Spleen (tissue), 11 donors: Measurements from ENCODE around the gene NFIB. TPM values are rescaled to one million over a fixed set of nuclear protein-coding genes. Genes with fewer than 3 reads are reported as not detected.

Experiments used
- DNase-seq: peaks from one replicate; pipeline ENCODE4 v3.0.0-alpha.2; 2020
- H3K27ac ChIP-seq, 8 donors: fragments of 200-600 bp; sonication (generic) in 7 of 8; 1 replicate in 4 of 8; 2 replicates in 4 of 8; pipeline versions ENCODE4 v1.5.0 to v1.8.0; 2016 to 2021; ENCODE audit warnings: inconsistent platforms in 4 of 8, mild to moderate bottlenecking in 4 of 8, moderate library complexity in 1 of 8
- H3K27me3 ChIP-seq, 7 donors: fragments of 200-600 bp; sonication (generic) in 6 of 7; replicated peaks in 1 of 7; 1 replicate in 4 of 7; 2 replicates in 3 of 7; pipeline versions ENCODE4 v1.5.0 to v1.8.0; 2016 to 2021; ENCODE audit warnings: inconsistent platforms in 3 of 7, mild to moderate bottlenecking in 1 of 7
- H3K36me3 ChIP-seq, 6 donors: fragments of 200-600 bp; sonication (generic) in 5 of 6; 1 replicate in 4 of 6; 2 replicates in 2 of 6; pipeline versions ENCODE4 v1.5.0 to v1.8.0; 2016 to 2021; ENCODE audit warnings: inconsistent platforms in 2 of 6
- H3K4me1 ChIP-seq, 6 donors: fragments of 200-600 bp; sonication (generic) in 5 of 6; 1 replicate in 3 of 6; 2 replicates in 3 of 6; pipeline versions ENCODE4 v1.5.0 to v1.8.0; 2016 to 2021; ENCODE audit warnings: inconsistent platforms in 3 of 6
- H3K4me3 ChIP-seq, 8 donors: fragments of 200-600 bp; sonication (generic) in 7 of 8; 1 replicate in 4 of 8; 2 replicates in 4 of 8; pipeline versions ENCODE4 v1.5.0 to v1.8.0; 2016 to 2021; ENCODE audit warnings: inconsistent platforms in 4 of 8, mild to moderate bottlenecking in 4 of 8, moderate library complexity in 2 of 8
- H3K9me3 ChIP-seq, 8 donors: fragments of 200-600 bp; sonication (generic) in 7 of 8; 1 replicate in 4 of 8; 2 replicates in 4 of 8; pipeline versions ENCODE4 v1.5.0 to v1.8.0; 2016 to 2021; ENCODE audit warnings: inconsistent platforms in 4 of 8
- POLR2A ChIP-seq, 3 donors: fragments of 450-650 bp; IDR thresholded peaks; one replicate each; pipeline ENCODE4 v1.5.1; 2017; ENCODE audit warnings: antibody characterized with exemption in 3 of 3, mild to moderate bottlenecking in 1 of 3
- POLR2AphosphoS5 ChIP-seq, 3 donors: sonication (generic); formaldehyde crosslinking; IDR thresholded peaks; one replicate each; pipeline ENCODE4 v1.5.1; 2017; ENCODE audit warnings: antibody characterized with exemption in 3 of 3
- WGBS, 5 donors: extraction: QIAGEN DNeasy Blood & Tissue Kit in 3 of 5; methylation state at CpG; one replicate each; pipeline versions ENCODE4 v1.1.5 to v1.1.7; 2013 to 2018; 5-methylcytosine and 5-hydroxymethylcytosine counted together
- intact Hi-C: fragments of 100-400 bp; cut with DNase I; formaldehyde crosslinking; loops from one replicate; pipeline ENCODE4 v1.15.0; 2023; ENCODE audit warnings: low total_unique reads
- polyA plus RNA-seq, 3 donors: library from polyadenylated mRNA; stranded (reverse); fragments of 200-250 nt; gene quantifications; one replicate each; pipeline ENCODE4 v1.2.1, GENCODE V29; 2013
- total RNA-seq, 7 donors: library from RNA; depleted of rRNA in 3 of 7; stranded (reverse); fragments of >200 nt in 3 of 7; fragmentation: NEBNext Ultra II Directional in 4 of 7; extraction: Animal tissue kit (Norgen Biotek cat#: 25700) in 4 of 7; gene quantifications; one replicate each; pipeline versions ENCODE4 v1.1.0 to v1.2.1, GENCODE V29; 2016 to 2021
- TF ChIP-seq, protein P1 (sequence below), 11 experiments: fragments of 200-600 bp in 7 of 11; fragments of 450-650 bp in 4 of 11; sonication (generic) in 4 of 11; IDR thresholded peaks in 8 of 11; conservative IDR thresholded peaks in 3 of 11; 1 replicate in 7 of 11; 2 replicates in 4 of 11; pipeline versions ENCODE4 v1.4.0 to v1.8.0; 2016 to 2021; ENCODE audit warnings: antibody characterized with exemption in 11 of 11, inconsistent platforms in 4 of 11, mild to moderate bottlenecking in 1 of 11
- donor health status: healthy with polysubstance abuse.
- donor health status: DM: no; HTN: no; CAD: no; lungs with moderate emphysema.
- donor health status: DM: no; HTN: no; CAD: no.
- donor health status: Bipolar disorder and iron deficiency.
- donor health status: healthy.
- donor health status: DM: no; HTN: no; CAD: no.
- donor health status: DM: yes; HTN: yes; CAD: no.

Gene NFIB
- total and polyA plus RNA-seq, 10 donors: 3.6 to 96.8 (median 48.4) TPM

DNA sequence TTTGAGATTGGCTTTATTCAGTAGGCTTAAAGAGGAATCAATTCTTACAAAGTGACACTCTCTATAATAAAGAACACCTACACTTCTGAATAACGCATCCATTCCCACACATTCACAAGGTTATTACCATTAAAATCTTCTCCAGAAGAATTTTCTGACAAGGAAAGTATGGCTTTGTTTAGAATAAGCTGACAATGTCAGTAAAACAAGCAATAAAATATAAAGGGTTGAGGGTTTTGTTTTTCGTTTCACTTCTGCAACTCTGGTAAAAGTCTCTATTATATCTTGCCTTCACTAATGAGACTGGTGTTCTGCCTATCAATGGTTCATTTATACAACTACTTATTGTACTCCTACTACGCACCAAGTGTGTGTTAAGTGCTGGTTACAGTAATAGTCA, 169.7 kb downstream of the NFIB start:
- TF ChIP-seq POLR2AphosphoS5 (IDR thresholded peaks at IDR 0.05) (no peak), POLR2A (IDR thresholded peaks at IDR 0.05) (no peak)
- TF ChIP-seq, protein P1, sequence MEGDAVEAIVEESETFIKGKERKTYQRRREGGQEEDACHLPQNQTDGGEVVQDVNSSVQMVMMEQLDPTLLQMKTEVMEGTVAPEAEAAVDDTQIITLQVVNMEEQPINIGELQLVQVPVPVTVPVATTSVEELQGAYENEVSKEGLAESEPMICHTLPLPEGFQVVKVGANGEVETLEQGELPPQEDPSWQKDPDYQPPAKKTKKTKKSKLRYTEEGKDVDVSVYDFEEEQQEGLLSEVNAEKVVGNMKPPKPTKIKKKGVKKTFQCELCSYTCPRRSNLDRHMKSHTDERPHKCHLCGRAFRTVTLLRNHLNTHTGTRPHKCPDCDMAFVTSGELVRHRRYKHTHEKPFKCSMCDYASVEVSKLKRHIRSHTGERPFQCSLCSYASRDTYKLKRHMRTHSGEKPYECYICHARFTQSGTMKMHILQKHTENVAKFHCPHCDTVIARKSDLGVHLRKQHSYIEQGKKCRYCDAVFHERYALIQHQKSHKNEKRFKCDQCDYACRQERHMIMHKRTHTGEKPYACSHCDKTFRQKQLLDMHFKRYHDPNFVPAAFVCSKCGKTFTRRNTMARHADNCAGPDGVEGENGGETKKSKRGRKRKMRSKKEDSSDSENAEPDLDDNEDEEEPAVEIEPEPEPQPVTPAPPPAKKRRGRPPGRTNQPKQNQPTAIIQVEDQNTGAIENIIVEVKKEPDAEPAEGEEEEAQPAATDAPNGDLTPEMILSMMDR (IDR thresholded peaks at IDR 0.05 in 8 of 11, conservative IDR thresholded peaks at IDR 0.05 in 3 of 11): no peak
- Histone ChIP-seq H3K4me1 (no peaks in the 10 kb centered on the region), H3K27ac (no peak overlapping the region), H3K27me3 (no peaks in the 10 kb centered on the region), H3K4me3 (no peak overlapping the region), H3K9me3 (no peaks in the 10 kb centered on the region), H3K36me3 (no peaks in the 10 kb centered on the region)
- WGBS, 5 donors: 65 to 81% (median 76%) methylated on average over 3 of the region's 3 CpGs
- intact Hi-C loops: no loop called here
- DNase-seq: no peak

DNA sequence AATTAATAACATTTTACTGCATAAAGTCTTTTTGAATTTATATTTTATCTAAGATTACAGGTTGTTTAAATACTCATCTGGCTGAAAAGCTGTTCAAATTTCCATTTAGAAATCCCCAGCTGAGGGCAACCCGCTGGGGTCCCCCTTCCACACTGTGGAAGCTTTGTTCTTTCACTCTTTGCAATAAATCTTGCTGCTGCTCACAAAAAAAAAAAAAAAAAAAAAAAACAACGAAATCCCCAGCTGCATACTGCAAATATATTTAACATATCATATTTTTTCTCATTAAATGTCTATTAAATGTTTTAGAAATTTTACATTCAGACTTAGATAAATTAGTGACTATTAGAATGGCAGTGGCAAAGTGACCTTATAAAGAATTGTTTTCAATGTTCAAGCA, 172.2 kb downstream of the NFIB start:
- Histone ChIP-seq H3K9me3 (no peaks in the 10 kb centered on the region), H3K4me1 (no peaks in the 10 kb centered on the region), H3K4me3 (no peak overlapping the region), H3K27me3 (no peaks in the 10 kb centered on the region), H3K27ac (no peak overlapping the region), H3K36me3 (no peaks in the 10 kb centered on the region)
- intact Hi-C loops: no loop called here
- WGBS, 5 donors: 51 to 66% (median 56%) methylated on average over 2 of the region's 2 CpGs
- TF ChIP-seq POLR2A (IDR thresholded peaks at IDR 0.05): no peak
- no peak for TF ChIP-seq POLR2AphosphoS5 (IDR thresholded peaks at IDR 0.05)
- TF ChIP-seq, protein P1 (IDR thresholded peaks at IDR 0.05 in 8 of 11, conservative IDR thresholded peaks at IDR 0.05 in 3 of 11): no peak
- DNase-seq: no peak

DNA sequence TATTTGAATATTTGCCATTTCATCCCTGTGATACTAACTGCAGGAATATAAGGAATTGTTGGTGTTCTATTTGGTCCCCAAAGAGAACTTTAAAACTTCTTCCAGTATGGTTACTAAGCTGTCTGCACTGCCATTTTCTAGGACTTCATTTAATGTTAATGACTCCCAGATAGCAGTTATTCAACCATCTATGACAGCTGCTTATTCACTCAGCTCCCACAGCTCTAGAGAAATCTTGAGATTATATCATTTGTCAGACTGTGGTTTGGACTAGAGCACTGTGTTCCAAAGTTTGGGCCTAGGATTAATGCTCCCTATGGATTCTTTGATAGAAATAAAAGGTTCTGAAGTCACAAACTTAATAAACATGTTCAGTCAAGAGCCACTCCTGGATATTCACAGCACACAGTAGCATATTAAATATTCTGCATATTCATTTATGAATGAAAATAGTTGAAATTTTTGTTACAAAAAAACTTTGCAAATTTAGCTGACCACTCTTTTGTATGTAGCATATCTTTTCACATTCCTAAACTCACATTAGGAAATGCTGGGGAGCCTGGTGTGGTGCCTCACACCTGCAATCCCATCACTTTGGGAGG, 173.7 kb downstream of the NFIB start:
- Histone ChIP-seq H3K27me3 (no peaks in the 10 kb centered on the region), H3K4me3 (no peak overlapping the region), H3K27ac (no peak overlapping the region), H3K9me3 (no peaks in the 10 kb centered on the region), H3K36me3 (no peaks in the 10 kb centered on the region), H3K4me1 (no peaks in the 10 kb centered on the region)
- TF ChIP-seq POLR2A (IDR thresholded peaks at IDR 0.05) (no peak), POLR2AphosphoS5 (IDR thresholded peaks at IDR 0.05) (no peak)
- TF ChIP-seq, protein P1 (IDR thresholded peaks at IDR 0.05 in 8 of 11, conservative IDR thresholded peaks at IDR 0.05 in 3 of 11): no peak
- intact Hi-C loops: no loop called here
- DNase-seq: no peak

DNA sequence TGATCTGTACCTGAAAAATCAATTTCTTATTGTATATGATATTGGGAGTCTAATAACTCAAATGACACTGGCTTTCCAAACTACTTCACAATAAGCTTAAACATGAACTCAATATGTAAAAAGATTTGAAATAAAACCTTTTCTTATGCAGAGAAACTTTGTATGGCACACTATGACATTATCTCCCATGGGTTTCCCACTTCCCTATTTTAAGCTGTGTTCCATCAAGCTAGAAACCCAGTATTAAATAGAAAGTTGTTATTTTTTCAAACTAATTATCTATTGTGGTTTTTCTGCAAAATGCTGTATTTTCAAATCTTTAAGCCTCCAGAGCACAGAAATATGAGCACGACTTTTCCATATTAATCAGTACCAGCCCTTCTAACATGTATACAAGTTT, 174.7 kb downstream of the NFIB start:
- Histone ChIP-seq H3K36me3 (no peaks in the 10 kb centered on the region), H3K4me1 (no peaks in the 10 kb centered on the region), H3K4me3 (no peak overlapping the region), H3K27me3 (no peaks in the 10 kb centered on the region), H3K9me3 (no peaks in the 10 kb centered on the region), H3K27ac (no peak overlapping the region)
- no peak for DNase-seq
- 79 to 88% (median 87%) methylated on average over 1 of the region's 1 CpG for WGBS, 5 donors
- intact Hi-C loops: no loop called here
- TF ChIP-seq POLR2A (IDR thresholded peaks at IDR 0.05): no peak
- TF ChIP-seq, protein P1 (IDR thresholded peaks at IDR 0.05 in 8 of 11, conservative IDR thresholded peaks at IDR 0.05 in 3 of 11): no peak
- no peak for TF ChIP-seq POLR2AphosphoS5 (IDR thresholded peaks at IDR 0.05)
